Measurements from ENCODE around the gene GABRA4. TPM values are rescaled to one million over a fixed set of nuclear protein-coding genes. Genes with fewer than 3 reads are reported as not detected.

Gene GABRA4
- polyA plus RNA-seq, 1 of the 3 experiments (the other 2 are of a cell fraction), result not detected

- CTCF ChIA-PET, result interaction anchor here (1.0 to 1.6 kb wide), 3 partner anchors 11 to 100 kb away, joined by 3 to 5 read pairs (median 3); no protein-coding TSS in a partner anchor
- Histone ChIP-seq H2AFZ (ENCODE audit: low read depth) (no peak overlapping the region), H4K20me1 (ENCODE audit: insufficient read depth) (no peaks in the 10 kb centered on the region), H3F3A (replicated peaks; ENCODE audit: insufficient read depth) (no peaks in the 10 kb centered on the region), H3K27me3 (ENCODE audit: insufficient read depth) (no peaks in the 10 kb centered on the region), H3K4me3 (ENCODE audit: low read depth in 2 of 2, low read length in 1 of 2) (no peak overlapping the region), H3K4me1 (ENCODE audit: control insufficient read depth in 1 of 2, insufficient read depth in 2 of 2, low read depth in 1 of 2, low read length in 1 of 2) (peaks cover 0 to 15% of the 10 kb centered on the region in 2 experiments; a peak in 1 of 4 replicates), H3K4me2 (no peak overlapping the region), H3K79me2 (ENCODE audit: insufficient read depth) (no peaks in the 10 kb centered on the region), H3K9ac (no peak overlapping the region), H3K9me2 (no peaks in the 10 kb centered on the region), H3K36me3 (replicated peaks in 1 of 2; ENCODE audit: control insufficient read depth in 1 of 2, insufficient read depth in 2 of 2, low read length in 1 of 2) (no peaks in the 10 kb centered on the region), H3K9me3 (no peaks in the 10 kb centered on the region), H3K27ac (ENCODE audit: low read depth in 2 of 2, low read length in 1 of 2) (no peak overlapping the region)
- TF ChIP-seq SIN3A (IDR thresholded peaks at IDR 0.05; ENCODE audit: borderline replicate concordance, low read depth, low read length) (no peak), IRF3 (IDR thresholded peaks at IDR 0.05; ENCODE audit: low read depth, low read length) (no peak), FOSL2 (IDR thresholded peaks at IDR 0.05; ENCODE audit: borderline replicate concordance, low read depth) (no peak), FOXM1 (IDR thresholded peaks at IDR 0.05; ENCODE audit: low read depth) (no peak), EP300 (IDR thresholded peaks at IDR 0.05; ENCODE audit: borderline replicate concordance in 1 of 2, low read depth in 1 of 2, low read length in 1 of 2) (no peak), NRF1 (IDR thresholded peaks at IDR 0.05; ENCODE audit: low read depth, low read length) (no peak), FOXJ3 (CRISPR knock-in tag; IDR thresholded peaks at IDR 0.05) (no peak), GABPA (IDR thresholded peaks at IDR 0.05; ENCODE audit: low read depth) (no peak), ELF1 (IDR thresholded peaks at IDR 0.05) (no peak), MAX (IDR thresholded peaks at IDR 0.05; ENCODE audit: low read depth) (no peak), TCF12 (IDR thresholded peaks at IDR 0.05) (no peak), TAF1 (IDR thresholded peaks at IDR 0.05; ENCODE audit: borderline replicate concordance, low read depth, low read length) (no peak), GATA2 (CRISPR knock-in tag; IDR thresholded peaks at IDR 0.05) (no peak), USF2 (IDR thresholded peaks at IDR 0.05; ENCODE audit: borderline replicate concordance, low read depth, low read length) (no peak)
- DNase-seq, result no peak
- POLR2A ChIA-PET, result no interaction called here
Observed at GRCh38 chr4:46945062-46945461, 48.3 kb downstream of the GABRA4 start.

- CTCF ChIA-PET, result interaction anchor here (1.6 kb wide), 1 partner anchor 23 kb away, joined by 3 read pairs; no protein-coding TSS in a partner anchor
- peaks cover 0 to 15% of the 10 kb centered on the region in 2 experiments; a peak in 1 of 4 replicates for H3K4me1 ChIP-seq (ENCODE audit: control insufficient read depth in 1 of 2, insufficient read depth in 2 of 2, low read depth in 1 of 2, low read length in 1 of 2)
- H3K36me3 ChIP-seq (replicated peaks in 1 of 2; ENCODE audit: control insufficient read depth in 1 of 2, insufficient read depth in 2 of 2, low read length in 1 of 2), result no peaks in the 10 kb centered on the region
- H3K9me3 ChIP-seq, result no peaks in the 10 kb centered on the region
- H3K27me3 ChIP-seq (ENCODE audit: insufficient read depth), result no peaks in the 10 kb centered on the region
- H3F3A ChIP-seq (replicated peaks; ENCODE audit: insufficient read depth), result no peaks in the 10 kb centered on the region
- H2AFZ ChIP-seq (ENCODE audit: low read depth), result no peak overlapping the region
- no peak overlapping the region for H3K27ac ChIP-seq (ENCODE audit: low read depth in 2 of 2, low read length in 1 of 2)
- no peak for DNase-seq
- no peak overlapping the region for H3K4me3 ChIP-seq (ENCODE audit: low read depth in 2 of 2, low read length in 1 of 2)
- no peak overlapping the region for H3K4me2 ChIP-seq
- POLR2A ChIA-PET, result no interaction called here
- TF ChIP-seq USF1 (IDR thresholded peaks at IDR 0.05; ENCODE audit: borderline replicate concordance, low read depth) (no peak), CTCF (IDR thresholded peaks at IDR 0.05) (no peak), MEF2A (IDR thresholded peaks at IDR 0.05; ENCODE audit: borderline replicate concordance, low read depth) (no peak), EZH2phosphoT487 (IDR thresholded peaks at IDR 0.05; ENCODE audit: borderline replicate concordance, low read depth) (no peak), TEAD4 (IDR thresholded peaks at IDR 0.05; ENCODE audit: borderline replicate concordance, insufficient read depth) (no peak), FOXM1 (IDR thresholded peaks at IDR 0.05; ENCODE audit: low read depth) (no peak), MAX (IDR thresholded peaks at IDR 0.05; ENCODE audit: low read depth) (no peak), FOSL2 (IDR thresholded peaks at IDR 0.05; ENCODE audit: borderline replicate concordance, low read depth) (no peak), TAF1 (IDR thresholded peaks at IDR 0.05; ENCODE audit: borderline replicate concordance, low read depth, low read length) (no peak), RFX5 (IDR thresholded peaks at IDR 0.05; ENCODE audit: low read length) (no peak), RAD21 (IDR thresholded peaks at IDR 0.05; ENCODE audit: low read length) (no peak), CHD2 (IDR thresholded peaks at IDR 0.05; ENCODE audit: low read length, partially characterized antibody) (no peak)
- WGBS (ENCODE audit: low lambda C conversion rate), result 45% methylated on average over 1 of the region's 1 CpG
- H3K79me2 ChIP-seq (ENCODE audit: insufficient read depth), result no peaks in the 10 kb centered on the region
- no peaks in the 10 kb centered on the region for H3K9me2 ChIP-seq
- H4K20me1 ChIP-seq (ENCODE audit: insufficient read depth), result no peaks in the 10 kb centered on the region
- no peak overlapping the region for H3K9ac ChIP-seq
Observed at GRCh38 chr4:46944345-46944744, 49.0 kb downstream of the GABRA4 start.

Data from SK-N-SH (cell line).